Small intestine (tissue), 7 donors: Measurements from ENCODE around the gene TBC1D12. TPM values are rescaled to one million over a fixed set of nuclear protein-coding genes. Genes with fewer than 3 reads are reported as not detected.
A peak's percentile ranks its signal among the peaks of the same experiment; 100 is the strongest.

ENCODE experiments used
- DNase-seq, 2 donors: peaks; one replicate each; pipeline versions ENCODE4 v3.0.0 to v3.0.0-alpha.2; 2013
- FAIRE-seq: peaks from 2 replicates; lab custom pipeline; 2012; peaks lifted over from hg19 to GRCh38; lab: Jason Lieb, UNC
- H3K27ac ChIP-seq, 3 donors: one replicate each; pipeline ENCODE4 v1.5.1; 2013; ENCODE audit warnings: low read length in 2 of 3, mild to moderate bottlenecking in 2 of 3, control low read depth in 1 of 3, inconsistent platforms in 1 of 3, low read depth in 1 of 3, moderate library complexity in 1 of 3
- H3K27me3 ChIP-seq, 3 donors: one replicate each; pipeline ENCODE4 v1.6.1; 2013; ENCODE audit warnings: low read length in 3 of 3, inconsistent platforms in 1 of 3; ENCODE audit not compliant: control insufficient read depth in 3 of 3, insufficient read depth in 3 of 3
- H3K36me3 ChIP-seq, 3 donors: one replicate each; pipeline ENCODE4 v1.6.1; 2013; ENCODE audit warnings: low read length in 3 of 3, inconsistent platforms in 1 of 3, low read depth in 1 of 3, mild to moderate bottlenecking in 1 of 3, moderate library complexity in 1 of 3; ENCODE audit not compliant: control insufficient read depth in 3 of 3, insufficient read depth in 2 of 3
- H3K4me1 ChIP-seq, 3 donors: one replicate each; pipeline ENCODE4 v1.6.1; 2013; ENCODE audit warnings: low read length in 2 of 3, inconsistent platforms in 1 of 3, low read depth in 1 of 3, mild to moderate bottlenecking in 1 of 3, moderate library complexity in 1 of 3; ENCODE audit not compliant: control insufficient read depth in 3 of 3, insufficient read depth in 2 of 3
- H3K4me3 ChIP-seq, 3 donors: one replicate each; pipeline ENCODE4 v1.5.1; 2013; ENCODE audit warnings: low read length in 3 of 3, control low read depth in 1 of 3, inconsistent platforms in 1 of 3, low read depth in 1 of 3, mild to moderate bottlenecking in 1 of 3, moderate library complexity in 1 of 3
- H3K9me3 ChIP-seq, 2 donors: one replicate each; pipeline ENCODE4 v1.6.1; 2013; ENCODE audit warnings: low read depth in 1 of 2, low read length in 1 of 2; ENCODE audit not compliant: control insufficient read depth in 2 of 2, insufficient read depth in 1 of 2
- WGBS, 3 donors: extraction: QIAGEN DNeasy Blood & Tissue Kit; methylation state at CpG; one replicate each; pipeline ENCODE4 v1.1.7; 2013; 5-methylcytosine and 5-hydroxymethylcytosine counted together
- polyA plus RNA-seq, 4 donors: library from polyadenylated mRNA; stranded (reverse) in 3 of 4; unstranded in 1 of 4; fragments of 200-250 nt in 3 of 4; fragments of 120-200 nt in 1 of 4; gene quantifications; one replicate each; pipeline versions ENCODE4 v1.2.1 to v1.2.3, GENCODE V29; 2013
- donor health status: healthy with polysubstance abuse.
- donor health status: control.
- donor health status: control.
- donor health status: Bipolar disorder and iron deficiency.
- donor health status: healthy.

TBC1D12 gene
- polyA plus RNA-seq, 4 donors = 6.4 to 17.7 (median 13.3) TPM

- no peak for FAIRE-seq
- H3K36me3 ChIP-seq = peaks cover 0 to 9% (median 0%) of the 10 kb centered on the region in 3 donors
- H3K9me3 ChIP-seq = peaks cover 0 to 4% of the 10 kb centered on the region in 2 donors
- no peaks in the 10 kb centered on the region for H3K27me3 ChIP-seq
- no peak overlapping the region for H3K4me3 ChIP-seq
- 88 to 98% (median 94%) methylated on average over 1 of the region's 1 CpG for WGBS, 3 donors
- H3K4me1 ChIP-seq = peaks cover 0 to 2% (median 0%) of the 10 kb centered on the region in 3 donors
- DNase-seq = no peak
- no peak overlapping the region for H3K27ac ChIP-seq
Measured at GRCh38 chr10:94485094-94485493, 82.8 kb downstream of the TBC1D12 start.

- H3K27ac ChIP-seq = no peak overlapping the region
- H3K9me3 ChIP-seq = peaks cover 0 to 4% of the 10 kb centered on the region in 2 donors
- no peak for DNase-seq
- H3K4me1 ChIP-seq = no peaks in the 10 kb centered on the region
- WGBS, 3 donors = 88 to 92% (median 91%) methylated on average over 3 of the region's 3 CpGs
- peaks cover 0 to 9% (median 0%) of the 10 kb centered on the region in 3 donors for H3K36me3 ChIP-seq
- no peak for FAIRE-seq
- H3K4me3 ChIP-seq = no peak overlapping the region
- no peaks in the 10 kb centered on the region for H3K27me3 ChIP-seq
Measured at GRCh38 chr10:94487575-94487974, 85.2 kb downstream of the TBC1D12 start.

- Histone ChIP-seq H3K4me1 (no peaks in the 10 kb centered on the region), H3K4me3 (no peak overlapping the region), H3K9me3 (peaks cover 0 to 3% of the 10 kb centered on the region in 2 donors), H3K36me3 (peaks cover 0 to 12% (median 0%) of the 10 kb centered on the region in 3 donors), H3K27ac (no peak overlapping the region), H3K27me3 (no peaks in the 10 kb centered on the region)
- 95 to 98% (median 95%) methylated on average over 4 of the region's 4 CpGs for WGBS, 3 donors
- FAIRE-seq (no peak), DNase-seq (no peak)
Measured at GRCh38 chr10:94489107-94489506, 86.8 kb downstream of the TBC1D12 start.

GRCh38 chr10:94489976-94490788 lies 87.8 kb downstream of the TBC1D12 start:
- FAIRE-seq = no peak
- WGBS, 3 donors = 93 to 97% (median 97%) methylated on average over 3 of the region's 3 CpGs

GRCh38 chr10:94490789-94491039 lies 88.4 kb downstream of the TBC1D12 start:
- FAIRE-seq = no peak
- H3K4me3 ChIP-seq = no peak overlapping the region
- peaks cover 0 to 16% (median 0%) of the 10 kb centered on the region in 3 donors for H3K36me3 ChIP-seq
- DNase-seq = no peak
- no peaks in the 10 kb centered on the region for H3K9me3 ChIP-seq
- H3K27me3 ChIP-seq = no peaks in the 10 kb centered on the region
- no peak overlapping the region for H3K27ac ChIP-seq
- H3K4me1 ChIP-seq = no peaks in the 10 kb centered on the region

More at GRCh38 chr10:94489976-94490788, 87.8 kb downstream of the TBC1D12 start:
- Histone ChIP-seq H3K4me1 (no peaks in the 10 kb centered on the region), H3K36me3 (peaks cover 0 to 16% (median 0%) of the 10 kb centered on the region in 3 donors), H3K9me3 (no peaks in the 10 kb centered on the region), H3K4me3 (no peak overlapping the region), H3K27me3 (no peaks in the 10 kb centered on the region), H3K27ac (no peak overlapping the region)
- no peak for DNase-seq

- no peak overlapping the region for H3K4me3 ChIP-seq
- no peaks in the 10 kb centered on the region for H3K4me1 ChIP-seq
- H3K27ac ChIP-seq = no peak overlapping the region
- DNase-seq (no peak), FAIRE-seq (no peak)
- no peaks in the 10 kb centered on the region for H3K9me3 ChIP-seq
- no peaks in the 10 kb centered on the region for H3K27me3 ChIP-seq
- peaks cover 0 to 14% (median 0%) of the 10 kb centered on the region in 3 donors for H3K36me3 ChIP-seq
- WGBS, 3 donors = 73 to 81% (median 79%) methylated on average over 2 of the region's 2 CpGs
Measured at GRCh38 chr10:94493463-94493862, 91.1 kb downstream of the TBC1D12 start.

- no peak overlapping the region for H3K27ac ChIP-seq
- H3K36me3 ChIP-seq = peaks cover 0 to 14% (median 0%) of the 10 kb centered on the region in 3 donors
- 84 to 92% (median 84%) methylated on average over 4 of the region's 4 CpGs for WGBS, 3 donors
- no peak overlapping the region for H3K4me3 ChIP-seq
- no peaks in the 10 kb centered on the region for H3K9me3 ChIP-seq
- FAIRE-seq (no peak), DNase-seq (no peak)
- H3K4me1 ChIP-seq = no peaks in the 10 kb centered on the region
- no peaks in the 10 kb centered on the region for H3K27me3 ChIP-seq
Measured at GRCh38 chr10:94496010-94496409, 93.7 kb downstream of the TBC1D12 start.

GRCh38 chr10:94496646-94497045 lies 94.3 kb downstream of the TBC1D12 start:
- no peak for FAIRE-seq

More at GRCh38 chr10:94496646-94497045, 94.3 kb downstream of the TBC1D12 start:
- Histone ChIP-seq H3K4me1 (no peaks in the 10 kb centered on the region), H3K36me3 (peaks cover 0 to 19% (median 0%) of the 10 kb centered on the region in 3 donors), H3K27me3 (no peaks in the 10 kb centered on the region), H3K4me3 (no peak overlapping the region), H3K9me3 (no peaks in the 10 kb centered on the region), H3K27ac (no peak overlapping the region)
- DNase-seq = peak in 1 of 2 donors; percentile 13
- WGBS, 3 donors = 24 to 55% (median 37%) methylated on average over 3 of the region's 3 CpGs
